ENCODE measurements around the gene PLXDC2.

Gene PLXDC2

DNA sequence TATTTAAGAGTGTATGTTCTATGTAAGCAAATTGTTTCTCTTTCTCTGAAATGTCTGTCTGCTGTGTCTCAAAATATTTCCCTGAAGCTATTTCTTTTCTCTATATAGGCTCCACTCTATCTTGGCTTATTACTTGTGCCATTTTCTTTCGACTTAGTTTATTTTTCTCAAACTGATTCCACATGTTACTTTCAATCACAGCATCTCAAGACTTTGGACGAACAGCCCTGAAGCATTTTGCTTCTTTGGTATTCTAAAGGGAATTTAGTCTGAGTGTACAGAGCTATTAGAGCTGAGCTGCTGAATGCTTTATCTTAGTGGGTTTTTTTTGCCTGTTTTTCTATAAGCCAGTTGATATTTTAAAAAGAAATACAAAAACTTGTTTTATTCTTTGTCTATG, 95.7 kb downstream of the PLXDC2 start:
- TF ChIP-seq, protein P1, sequence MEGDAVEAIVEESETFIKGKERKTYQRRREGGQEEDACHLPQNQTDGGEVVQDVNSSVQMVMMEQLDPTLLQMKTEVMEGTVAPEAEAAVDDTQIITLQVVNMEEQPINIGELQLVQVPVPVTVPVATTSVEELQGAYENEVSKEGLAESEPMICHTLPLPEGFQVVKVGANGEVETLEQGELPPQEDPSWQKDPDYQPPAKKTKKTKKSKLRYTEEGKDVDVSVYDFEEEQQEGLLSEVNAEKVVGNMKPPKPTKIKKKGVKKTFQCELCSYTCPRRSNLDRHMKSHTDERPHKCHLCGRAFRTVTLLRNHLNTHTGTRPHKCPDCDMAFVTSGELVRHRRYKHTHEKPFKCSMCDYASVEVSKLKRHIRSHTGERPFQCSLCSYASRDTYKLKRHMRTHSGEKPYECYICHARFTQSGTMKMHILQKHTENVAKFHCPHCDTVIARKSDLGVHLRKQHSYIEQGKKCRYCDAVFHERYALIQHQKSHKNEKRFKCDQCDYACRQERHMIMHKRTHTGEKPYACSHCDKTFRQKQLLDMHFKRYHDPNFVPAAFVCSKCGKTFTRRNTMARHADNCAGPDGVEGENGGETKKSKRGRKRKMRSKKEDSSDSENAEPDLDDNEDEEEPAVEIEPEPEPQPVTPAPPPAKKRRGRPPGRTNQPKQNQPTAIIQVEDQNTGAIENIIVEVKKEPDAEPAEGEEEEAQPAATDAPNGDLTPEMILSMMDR (IDR thresholded peaks at IDR 0.05; ENCODE audit: control extremely low read depth, extremely low read depth, low read depth, missing control alignments) = no peak
- ChIA-PET CTCF (interaction anchor here (1.5 kb wide), 1 partner anchor 20 kb away, joined by 3 read pairs; no protein-coding TSS in a partner anchor), POLR2A (no interaction called here)
- DNase-seq (ENCODE audit: extremely low spot score) = no peak

DNA sequence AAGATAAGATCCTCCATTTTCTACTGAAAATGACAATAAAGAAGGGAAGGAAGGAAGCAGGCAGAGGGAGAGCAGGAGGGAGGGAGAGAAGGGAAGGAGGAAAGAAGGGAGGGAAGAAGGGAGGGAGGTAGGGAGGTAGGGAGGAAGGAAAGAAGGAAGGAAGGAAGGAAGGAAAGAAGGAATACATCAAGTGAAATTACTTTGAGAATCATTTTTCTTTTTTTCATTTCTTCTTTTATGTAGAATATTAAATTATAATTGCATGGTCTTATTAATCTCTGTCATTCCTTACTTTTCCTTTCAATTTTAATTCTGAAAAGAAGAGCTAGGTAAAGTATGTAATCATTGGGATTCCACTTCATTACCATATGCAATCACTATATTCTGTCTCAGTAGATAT, 97.8 kb downstream of the PLXDC2 start:
- POLR2A ChIA-PET = no interaction called here
- TF ChIP-seq, protein P1 (IDR thresholded peaks at IDR 0.05; ENCODE audit: control extremely low read depth, extremely low read depth, low read depth, missing control alignments) = no peak
- CTCF ChIA-PET = interaction anchor here (1.3 kb wide), 1 partner anchor 8 kb away, joined by 3 read pairs; no protein-coding TSS in a partner anchor
- DNase-seq (ENCODE audit: extremely low spot score) = no peak

DNA sequence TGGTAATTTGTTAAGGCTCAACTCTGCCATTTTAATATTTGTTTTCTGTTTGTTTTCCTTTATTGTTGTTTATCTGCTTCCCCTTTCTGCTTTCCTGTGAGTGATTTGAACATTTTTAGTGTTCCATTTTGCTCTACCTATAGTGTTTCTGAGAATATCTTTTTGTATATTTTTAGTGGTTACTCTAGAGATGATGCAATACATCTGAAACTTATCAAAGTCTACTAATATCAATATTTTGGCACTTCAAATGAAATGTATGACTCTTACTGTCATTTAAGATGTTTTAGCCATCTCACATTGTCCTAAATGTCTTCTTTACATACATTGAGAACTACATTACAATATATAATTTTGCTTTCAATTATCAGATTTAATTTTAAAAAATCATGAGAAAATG, 98.9 kb downstream of the PLXDC2 start:
- TF ChIP-seq, protein P1 (IDR thresholded peaks at IDR 0.05; ENCODE audit: control extremely low read depth, extremely low read depth, low read depth, missing control alignments) = no peak
- no peak for DNase-seq (ENCODE audit: extremely low spot score)
- ChIA-PET CTCF (no interaction called here), POLR2A (no interaction called here)

DNA sequence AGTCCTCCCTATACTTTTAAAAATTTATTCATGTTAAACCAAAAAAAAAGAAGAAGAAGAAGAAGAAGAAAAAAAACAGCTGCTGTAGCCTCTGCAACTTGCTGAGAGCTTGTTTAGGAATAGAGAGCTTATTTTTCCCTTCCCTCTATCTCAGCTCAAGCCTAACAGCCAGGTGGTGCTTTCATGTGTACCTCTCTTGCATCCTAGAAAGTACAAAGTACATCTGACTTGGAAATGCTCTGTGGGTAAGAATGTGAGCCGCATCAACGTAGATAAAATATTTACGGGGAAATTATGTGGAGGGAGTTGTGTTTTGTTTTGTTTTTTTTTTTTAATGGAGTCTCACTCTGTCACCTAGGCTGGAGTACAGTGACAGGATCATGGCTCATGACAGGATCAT, 99.6 kb downstream of the PLXDC2 start:
- ChIA-PET POLR2A (no interaction called here), CTCF (no interaction called here)
- TF ChIP-seq, protein P1 (IDR thresholded peaks at IDR 0.05; ENCODE audit: control extremely low read depth, extremely low read depth, low read depth, missing control alignments) = no peak
- DNase-seq (ENCODE audit: extremely low spot score) = no peak

DNA sequence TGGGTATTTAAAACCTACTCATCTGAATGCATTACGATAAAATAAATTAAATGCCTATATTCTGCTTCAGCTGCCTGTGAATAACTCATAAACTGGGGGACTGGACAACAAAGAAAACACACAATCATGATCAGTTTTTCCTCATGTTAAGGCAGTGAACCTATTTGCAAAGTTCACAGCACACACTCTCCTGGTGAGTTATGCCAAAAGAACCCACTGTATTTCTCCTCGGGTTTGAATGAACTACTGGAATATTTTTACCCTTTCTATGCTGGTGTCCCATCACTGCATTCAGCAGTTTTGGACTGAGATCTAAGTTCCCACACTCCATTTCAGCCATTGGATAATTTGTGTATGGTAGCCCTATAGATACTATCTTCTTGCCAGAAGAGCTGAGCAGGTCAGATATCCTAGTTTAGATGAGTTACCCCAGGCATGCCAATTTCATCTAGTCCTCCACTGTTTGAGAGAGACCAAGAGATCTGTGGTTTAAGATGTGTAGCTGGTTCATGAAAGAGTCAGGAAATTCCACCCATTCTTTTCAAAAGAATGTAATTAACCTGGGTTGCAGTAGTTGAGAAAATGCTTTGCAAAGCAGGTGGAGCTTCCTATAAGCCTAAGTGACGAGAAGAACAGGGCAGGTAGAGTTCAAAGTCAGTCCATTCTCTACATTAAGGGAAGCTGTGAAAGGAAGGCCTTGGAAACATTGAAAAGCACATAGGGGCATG, 101.7 kb downstream of the PLXDC2 start:
- POLR2A ChIA-PET = no interaction called here

DNA sequence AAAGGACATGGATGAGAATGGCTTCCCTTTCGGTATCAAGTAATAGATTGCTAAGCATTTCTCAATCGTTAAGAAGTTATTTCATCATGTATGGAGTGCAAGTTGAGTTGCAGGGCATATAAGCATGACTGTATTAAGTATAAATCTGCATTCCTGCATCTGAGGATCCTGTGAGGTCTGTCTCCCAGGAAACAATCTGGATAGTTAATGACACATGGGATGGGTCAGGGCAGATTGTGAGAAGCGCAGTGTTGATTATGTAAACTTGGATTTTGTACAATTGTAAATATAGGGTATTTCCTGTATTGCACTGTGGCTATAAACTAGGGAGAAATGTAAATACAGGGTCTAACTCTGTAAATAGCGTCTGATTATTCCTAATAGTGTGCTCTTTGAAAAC, 102.6 kb downstream of the PLXDC2 start:
- TF ChIP-seq, protein P1 (IDR thresholded peaks at IDR 0.05; ENCODE audit: control extremely low read depth, extremely low read depth, low read depth, missing control alignments) = no peak
- ChIA-PET POLR2A (no interaction called here), CTCF (no interaction called here)
- no peak for DNase-seq (ENCODE audit: extremely low spot score)

More for the DNA sequence above, 101.7 kb downstream of the PLXDC2 start:
- TF ChIP-seq, protein P1 (IDR thresholded peaks at IDR 0.05; ENCODE audit: control extremely low read depth, extremely low read depth, low read depth, missing control alignments) = no peak
- CTCF ChIA-PET = no interaction called here
- DNase-seq (ENCODE audit: extremely low spot score) = no peak

Measured in GM10248 (cell line).